Measurements from ENCODE around the gene KCTD20.

DNA sequence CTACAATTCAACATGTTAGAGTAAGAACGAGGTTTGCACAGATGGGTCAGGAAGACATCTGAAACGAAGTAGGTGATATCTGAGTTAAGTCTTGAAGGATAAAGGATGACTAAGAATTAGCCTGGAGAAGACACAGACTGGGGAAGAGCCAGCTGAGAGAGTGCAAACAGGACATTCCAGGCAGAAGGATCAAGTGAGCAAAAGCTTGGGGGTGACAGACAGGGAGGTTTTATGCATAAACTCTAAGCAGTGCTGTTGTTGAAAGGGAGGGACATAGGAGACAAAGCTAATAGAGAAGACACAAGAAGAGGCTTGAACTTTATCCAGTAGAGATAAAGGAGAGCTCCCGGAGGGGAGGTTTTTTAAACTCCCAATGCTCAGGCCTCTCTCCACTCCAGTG is 40.3 kb upstream of the KCTD20 start:
- TF ChIP-seq, protein P1, sequence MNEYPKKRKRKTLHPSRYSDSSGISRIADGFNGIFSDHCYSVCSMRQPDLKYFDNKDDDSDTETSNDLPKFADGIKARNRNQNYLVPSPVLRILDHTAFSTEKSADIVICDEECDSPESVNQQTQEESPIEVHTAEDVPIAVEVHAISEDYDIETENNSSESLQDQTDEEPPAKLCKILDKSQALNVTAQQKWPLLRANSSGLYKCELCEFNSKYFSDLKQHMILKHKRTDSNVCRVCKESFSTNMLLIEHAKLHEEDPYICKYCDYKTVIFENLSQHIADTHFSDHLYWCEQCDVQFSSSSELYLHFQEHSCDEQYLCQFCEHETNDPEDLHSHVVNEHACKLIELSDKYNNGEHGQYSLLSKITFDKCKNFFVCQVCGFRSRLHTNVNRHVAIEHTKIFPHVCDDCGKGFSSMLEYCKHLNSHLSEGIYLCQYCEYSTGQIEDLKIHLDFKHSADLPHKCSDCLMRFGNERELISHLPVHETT (tag by site-specific recombination; IDR thresholded peaks at IDR 0.05), result no peak
- TF ChIP-seq, protein P2, sequence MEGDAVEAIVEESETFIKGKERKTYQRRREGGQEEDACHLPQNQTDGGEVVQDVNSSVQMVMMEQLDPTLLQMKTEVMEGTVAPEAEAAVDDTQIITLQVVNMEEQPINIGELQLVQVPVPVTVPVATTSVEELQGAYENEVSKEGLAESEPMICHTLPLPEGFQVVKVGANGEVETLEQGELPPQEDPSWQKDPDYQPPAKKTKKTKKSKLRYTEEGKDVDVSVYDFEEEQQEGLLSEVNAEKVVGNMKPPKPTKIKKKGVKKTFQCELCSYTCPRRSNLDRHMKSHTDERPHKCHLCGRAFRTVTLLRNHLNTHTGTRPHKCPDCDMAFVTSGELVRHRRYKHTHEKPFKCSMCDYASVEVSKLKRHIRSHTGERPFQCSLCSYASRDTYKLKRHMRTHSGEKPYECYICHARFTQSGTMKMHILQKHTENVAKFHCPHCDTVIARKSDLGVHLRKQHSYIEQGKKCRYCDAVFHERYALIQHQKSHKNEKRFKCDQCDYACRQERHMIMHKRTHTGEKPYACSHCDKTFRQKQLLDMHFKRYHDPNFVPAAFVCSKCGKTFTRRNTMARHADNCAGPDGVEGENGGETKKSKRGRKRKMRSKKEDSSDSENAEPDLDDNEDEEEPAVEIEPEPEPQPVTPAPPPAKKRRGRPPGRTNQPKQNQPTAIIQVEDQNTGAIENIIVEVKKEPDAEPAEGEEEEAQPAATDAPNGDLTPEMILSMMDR (tag by site-specific recombination; IDR thresholded peaks at IDR 0.05), result no peak
- no peak for TF ChIP-seq HOXA7 (CRISPR knock-in tag; IDR thresholded peaks at IDR 0.05; ENCODE audit: borderline replicate concordance)
- TF ChIP-seq ZNF23 (tag by site-specific recombination; IDR thresholded peaks at IDR 0.05; ENCODE audit: borderline replicate concordance), result no peak
- TF ChIP-seq ZNF350 (tag by site-specific recombination; IDR thresholded peaks at IDR 0.05), result no peak
